ENCODE data around the gene TAF10.

TAF10 gene

DNA sequence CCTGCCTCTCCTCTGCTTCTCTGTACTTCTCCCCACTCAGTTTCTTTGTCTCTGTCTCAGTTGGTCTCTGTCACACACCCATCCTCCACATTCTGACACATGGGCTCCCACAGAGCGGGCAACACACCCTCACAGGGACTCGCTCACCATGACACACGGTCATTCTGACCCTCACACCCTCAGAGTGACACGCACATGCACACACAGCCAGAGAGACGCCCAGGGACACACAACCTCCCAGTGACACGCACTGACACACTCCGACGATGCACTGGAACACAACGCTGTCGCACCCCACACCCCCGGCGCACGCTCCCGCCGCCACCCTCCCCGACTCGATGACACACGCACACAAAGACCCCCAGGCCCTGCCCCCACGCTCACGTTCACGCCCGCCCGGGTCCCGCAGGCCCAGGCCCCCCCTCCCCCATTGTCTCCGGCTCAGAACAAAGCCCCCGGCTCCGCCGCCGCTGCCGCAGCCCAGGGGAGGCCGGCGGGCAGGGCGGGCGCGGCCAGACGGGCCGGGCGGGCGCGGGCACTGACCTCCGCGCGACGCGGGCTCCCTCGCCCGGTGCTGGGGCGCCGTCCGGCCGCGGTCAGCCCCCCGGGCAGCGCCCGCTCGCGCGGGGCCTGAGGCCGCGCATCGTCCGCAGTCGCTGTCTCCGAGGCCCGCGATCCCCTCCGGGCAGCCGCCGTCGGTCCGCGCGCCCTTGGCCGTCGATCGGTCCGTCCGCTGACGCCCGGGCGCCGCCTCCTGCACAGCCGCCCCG is 43.2 kb upstream of the TAF10 start:
- POLR2A ChIA-PET, result no interaction called here
- CTCF ChIA-PET, result no interaction called here
- DNase-seq (ENCODE audit: extremely low spot score), result no peak
- TF ChIP-seq, protein P1, sequence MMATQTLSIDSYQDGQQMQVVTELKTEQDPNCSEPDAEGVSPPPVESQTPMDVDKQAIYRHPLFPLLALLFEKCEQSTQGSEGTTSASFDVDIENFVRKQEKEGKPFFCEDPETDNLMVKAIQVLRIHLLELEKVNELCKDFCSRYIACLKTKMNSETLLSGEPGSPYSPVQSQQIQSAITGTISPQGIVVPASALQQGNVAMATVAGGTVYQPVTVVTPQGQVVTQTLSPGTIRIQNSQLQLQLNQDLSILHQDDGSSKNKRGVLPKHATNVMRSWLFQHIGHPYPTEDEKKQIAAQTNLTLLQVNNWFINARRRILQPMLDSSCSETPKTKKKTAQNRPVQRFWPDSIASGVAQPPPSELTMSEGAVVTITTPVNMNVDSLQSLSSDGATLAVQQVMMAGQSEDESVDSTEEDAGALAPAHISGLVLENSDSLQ (IDR thresholded peaks at IDR 0.05), result no peak
- TF ChIP-seq SUZ12 (IDR thresholded peaks at IDR 0.05) (no peak), ZNF384 (IDR thresholded peaks at IDR 0.05) (no peak), LEF1 (IDR thresholded peaks at IDR 0.05; ENCODE audit: borderline replicate concordance) (no peak), ELF4 (IDR thresholded peaks at IDR 0.05) (no peak), SP1 (IDR thresholded peaks at IDR 0.05) (no peak), FOXA1 (IDR thresholded peaks at IDR 0.05) (no peak), L3MBTL2 (conservative IDR thresholded peaks at IDR 0.05) (no peak), TARDBP (IDR thresholded peaks at IDR 0.05) (no peak), NFRKB (IDR thresholded peaks at IDR 0.05) (no peak), ARNT (IDR thresholded peaks at IDR 0.05) (no peak), FOXK2 (IDR thresholded peaks at IDR 0.05) (no peak), HDGF (IDR thresholded peaks at IDR 0.05; ENCODE audit: borderline replicate concordance) (no peak), BHLHE40 (IDR thresholded peaks at IDR 0.05; ENCODE audit: borderline replicate concordance) (no peak), CTBP1 (IDR thresholded peaks at IDR 0.05; ENCODE audit: borderline replicate concordance) (no peak), FOXM1 (IDR thresholded peaks at IDR 0.05; ENCODE audit: borderline replicate concordance) (no peak)

DNA sequence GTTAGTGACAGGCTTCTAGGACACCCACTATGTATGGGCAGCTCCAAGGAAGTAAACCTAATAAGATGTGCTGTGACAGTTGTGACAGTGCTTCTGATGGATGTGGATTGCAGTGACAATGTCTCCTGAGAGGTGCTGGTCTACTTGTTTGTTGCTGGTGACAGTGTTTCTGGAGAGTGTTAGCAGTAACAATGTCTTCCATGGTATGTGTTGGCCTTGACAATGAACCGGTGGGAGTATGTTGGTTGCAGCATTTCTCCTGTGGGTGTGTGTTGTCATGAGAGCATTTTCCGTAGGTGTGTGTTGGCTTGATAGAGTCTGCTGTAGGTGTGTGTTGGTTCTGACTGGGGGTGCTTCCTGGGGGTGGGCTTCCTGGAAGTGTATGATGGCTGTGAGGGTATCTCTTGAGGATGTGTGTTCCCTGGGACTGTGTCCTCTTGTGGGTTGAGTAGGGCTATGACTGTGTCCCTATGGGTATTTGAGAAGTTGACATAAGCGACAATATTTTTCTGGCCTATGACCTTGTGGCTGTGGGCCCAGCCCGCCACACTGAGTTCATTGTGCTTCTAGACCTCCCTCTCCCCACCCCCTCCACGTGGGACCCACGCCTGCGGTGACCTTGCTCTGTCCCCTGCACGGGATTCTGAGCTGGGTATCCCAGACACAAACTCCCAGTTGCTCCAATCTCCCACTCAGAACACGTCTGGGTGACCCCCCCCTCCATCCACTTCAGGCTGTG is 42.4 kb upstream of the TAF10 start:
- TF ChIP-seq NFRKB (IDR thresholded peaks at IDR 0.05), result no peak
- TF ChIP-seq ZNF384 (IDR thresholded peaks at IDR 0.05), result no peak
- TF ChIP-seq BHLHE40 (IDR thresholded peaks at IDR 0.05; ENCODE audit: borderline replicate concordance), result no peak
- no peak for TF ChIP-seq L3MBTL2 (conservative IDR thresholded peaks at IDR 0.05)
- TF ChIP-seq FOXA1 (IDR thresholded peaks at IDR 0.05), result no peak
- TF ChIP-seq CTBP1 (IDR thresholded peaks at IDR 0.05; ENCODE audit: borderline replicate concordance), result no peak
- TF ChIP-seq SUZ12 (IDR thresholded peaks at IDR 0.05), result no peak
- TF ChIP-seq, protein P1 (IDR thresholded peaks at IDR 0.05), result no peak
- TF ChIP-seq ARNT (IDR thresholded peaks at IDR 0.05), result no peak
- no peak for TF ChIP-seq HDGF (IDR thresholded peaks at IDR 0.05; ENCODE audit: borderline replicate concordance)
- no peak for TF ChIP-seq ELF4 (IDR thresholded peaks at IDR 0.05)
- no peak for TF ChIP-seq FOXM1 (IDR thresholded peaks at IDR 0.05; ENCODE audit: borderline replicate concordance)
- TF ChIP-seq FOXK2 (IDR thresholded peaks at IDR 0.05), result no peak
- TF ChIP-seq SP1 (IDR thresholded peaks at IDR 0.05), result no peak
- no peak for TF ChIP-seq LEF1 (IDR thresholded peaks at IDR 0.05; ENCODE audit: borderline replicate concordance)
- ChIA-PET CTCF (no interaction called here), POLR2A (interaction anchor here (1.2 kb wide), 1 partner anchor 26 kb away, joined by 3 read pairs; no protein-coding TSS in a partner anchor)
- no peak for DNase-seq (ENCODE audit: extremely low spot score)

DNA sequence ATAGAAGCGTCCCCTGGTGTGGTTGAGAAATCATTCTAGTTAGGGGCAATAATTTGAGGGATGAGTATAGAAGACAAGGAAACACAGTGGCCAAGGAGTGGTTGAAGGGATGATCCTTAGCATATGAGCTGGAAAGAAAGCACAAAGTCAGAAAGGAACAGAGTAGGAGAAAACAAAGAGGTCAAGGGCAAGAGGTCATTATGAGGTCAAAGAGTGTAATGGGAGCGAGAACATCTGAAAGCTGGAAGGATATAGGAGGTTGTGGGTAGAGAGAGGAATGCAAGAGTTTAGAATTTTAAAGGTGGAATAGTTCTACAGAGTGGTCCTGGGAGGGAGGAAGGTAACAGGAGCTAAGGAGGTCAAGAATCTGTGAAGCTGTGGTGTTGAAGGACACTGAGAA is 41.6 kb upstream of the TAF10 start:
- POLR2A ChIA-PET, result interaction anchor here (1.2 to 1.3 kb wide), 2 partner anchors 27 to 29 kb away, joined by 3 to 4 read pairs; partner anchors contain the start of gene MRPL17
- CTCF ChIA-PET, result no interaction called here
- DNase-seq (ENCODE audit: extremely low spot score), result no peak
- no peak for TF ChIP-seq FOXK2 (IDR thresholded peaks at IDR 0.05)
- no peak for TF ChIP-seq ZNF384 (IDR thresholded peaks at IDR 0.05)
- TF ChIP-seq SP1 (IDR thresholded peaks at IDR 0.05), result no peak
- TF ChIP-seq ARNT (IDR thresholded peaks at IDR 0.05), result no peak
- no peak for TF ChIP-seq BHLHE40 (IDR thresholded peaks at IDR 0.05; ENCODE audit: borderline replicate concordance)
- TF ChIP-seq CTBP1 (IDR thresholded peaks at IDR 0.05; ENCODE audit: borderline replicate concordance), result no peak
- TF ChIP-seq L3MBTL2 (conservative IDR thresholded peaks at IDR 0.05), result no peak
- TF ChIP-seq FOXM1 (IDR thresholded peaks at IDR 0.05; ENCODE audit: borderline replicate concordance), result no peak
- TF ChIP-seq, protein P1 (IDR thresholded peaks at IDR 0.05), result no peak
- no peak for TF ChIP-seq ELF4 (IDR thresholded peaks at IDR 0.05)
- no peak for TF ChIP-seq NFRKB (IDR thresholded peaks at IDR 0.05)
- TF ChIP-seq TARDBP (IDR thresholded peaks at IDR 0.05), result no peak
- TF ChIP-seq LEF1 (IDR thresholded peaks at IDR 0.05; ENCODE audit: borderline replicate concordance), result no peak
- no peak for TF ChIP-seq SUZ12 (IDR thresholded peaks at IDR 0.05)
- TF ChIP-seq HDGF (IDR thresholded peaks at IDR 0.05; ENCODE audit: borderline replicate concordance), result no peak
- TF ChIP-seq FOXA1 (IDR thresholded peaks at IDR 0.05), result no peak

DNA sequence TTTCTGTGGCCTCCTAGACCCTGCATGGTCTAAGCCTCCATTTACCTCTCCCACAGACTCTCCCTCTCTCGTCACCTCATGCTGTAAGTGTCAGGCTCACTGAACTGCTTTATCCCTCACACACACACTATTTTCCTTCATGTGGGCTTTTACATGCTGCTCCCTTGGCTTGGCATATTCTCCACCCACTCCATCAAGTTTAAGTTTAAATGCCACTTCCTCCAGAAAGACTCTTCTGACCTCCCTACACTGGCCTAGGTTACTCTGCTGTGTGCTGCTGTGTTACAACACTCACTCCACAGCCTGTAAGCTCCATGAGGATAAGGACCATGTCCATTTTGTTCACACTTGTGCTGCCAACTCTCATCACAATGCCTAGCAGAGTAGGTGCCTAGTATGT is 41.1 kb upstream of the TAF10 start:
- CTCF ChIA-PET, result no interaction called here
- POLR2A ChIA-PET, result interaction anchor here (1.2 to 1.3 kb wide), 2 partner anchors 28 to 30 kb away, joined by 3 to 4 read pairs; partner anchors contain the start of gene MRPL17
- no peak for DNase-seq (ENCODE audit: extremely low spot score)
- TF ChIP-seq BHLHE40 (IDR thresholded peaks at IDR 0.05; ENCODE audit: borderline replicate concordance) (no peak), SUZ12 (IDR thresholded peaks at IDR 0.05) (no peak), ARNT (IDR thresholded peaks at IDR 0.05) (no peak)

DNA sequence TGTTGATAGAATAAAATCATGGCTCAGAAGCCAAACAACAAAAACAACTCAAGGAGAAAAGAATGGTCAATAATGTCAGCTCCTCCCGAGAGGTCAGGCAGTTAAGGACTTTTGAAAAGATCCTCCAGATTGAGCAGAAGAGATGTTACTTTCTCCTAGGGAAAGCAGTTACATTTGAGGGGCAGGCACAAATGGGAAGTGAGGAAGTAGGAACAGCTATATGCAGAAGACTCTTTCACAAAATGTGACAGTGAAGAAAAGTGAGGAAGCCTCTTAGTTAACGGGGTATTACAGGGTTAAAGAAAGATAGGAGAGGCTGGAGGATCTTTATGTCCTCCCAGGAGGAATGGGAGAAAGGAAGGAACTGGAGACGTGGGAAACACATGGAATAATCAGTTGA is 40.2 kb upstream of the TAF10 start:
- ChIA-PET POLR2A (no interaction called here), CTCF (no interaction called here)
- no peak for DNase-seq (ENCODE audit: extremely low spot score)
- TF ChIP-seq FOXA1 (IDR thresholded peaks at IDR 0.05) (no peak), LEF1 (IDR thresholded peaks at IDR 0.05; ENCODE audit: borderline replicate concordance) (no peak), SUZ12 (IDR thresholded peaks at IDR 0.05) (no peak), L3MBTL2 (conservative IDR thresholded peaks at IDR 0.05) (no peak), HDGF (IDR thresholded peaks at IDR 0.05; ENCODE audit: borderline replicate concordance) (no peak), SP1 (IDR thresholded peaks at IDR 0.05) (no peak), CTBP1 (IDR thresholded peaks at IDR 0.05; ENCODE audit: borderline replicate concordance) (no peak), FOXM1 (IDR thresholded peaks at IDR 0.05; ENCODE audit: borderline replicate concordance) (no peak), BHLHE40 (IDR thresholded peaks at IDR 0.05; ENCODE audit: borderline replicate concordance) (no peak)
- TF ChIP-seq, protein P1 (IDR thresholded peaks at IDR 0.05), result no peak

Data from HEK293T (cell line).